T-helper 2 cell treated with Interferon-gamma antibody and Interleukin-4, amounts not matched to agents 100 ng/mL and 5 ng/mL, for 36 hours (primary cell): ENCODE measurements around the gene ATP11C. TPM values are rescaled to one million over a fixed set of nuclear protein-coding genes. Genes with fewer than 3 reads are reported as not detected.

Experiments used
- intact Hi-C: fragments of 100-400 bp; cut with micrococcal nuclease; formaldehyde crosslinking; loops from one replicate; pipeline ENCODE4 v1.15.1; 2023
- total RNA-seq: library from RNA; stranded (reverse); gene quantifications from 2 replicates; pipeline ENCODE4 v1.2.3, GENCODE V29; 2022

ATP11C gene
- total RNA-seq, 1 donor from 2014 or later: 14.7 TPM

- intact Hi-C loops: no loop called here
Measured at GRCh38 chrX:139811942-139812629, 120.8 kb downstream of the ATP11C start.

- intact Hi-C loops: no loop called here
Measured at GRCh38 chrX:139804482-139804881, 128.4 kb downstream of the ATP11C start.

DNA sequence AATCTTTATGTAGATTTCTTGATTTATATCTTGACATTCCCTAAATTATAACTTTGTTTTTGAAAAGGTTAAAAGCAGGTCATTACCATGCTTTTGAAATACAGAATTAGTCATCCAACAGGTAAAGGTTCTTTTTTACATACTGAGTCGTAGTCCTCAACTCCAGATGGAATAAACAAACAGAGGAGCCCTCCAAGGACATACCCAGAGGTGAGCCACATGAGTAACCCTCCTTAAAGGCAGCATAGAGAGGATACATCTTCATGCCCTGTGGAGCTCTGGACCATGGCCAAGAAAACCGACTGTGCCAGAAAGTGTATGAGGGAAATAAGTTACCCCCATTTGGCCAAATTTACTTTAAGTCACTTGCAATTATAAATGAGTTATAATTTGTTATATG is 129.6 kb downstream of the ATP11C start:
- intact Hi-C loops: no loop called here

DNA sequence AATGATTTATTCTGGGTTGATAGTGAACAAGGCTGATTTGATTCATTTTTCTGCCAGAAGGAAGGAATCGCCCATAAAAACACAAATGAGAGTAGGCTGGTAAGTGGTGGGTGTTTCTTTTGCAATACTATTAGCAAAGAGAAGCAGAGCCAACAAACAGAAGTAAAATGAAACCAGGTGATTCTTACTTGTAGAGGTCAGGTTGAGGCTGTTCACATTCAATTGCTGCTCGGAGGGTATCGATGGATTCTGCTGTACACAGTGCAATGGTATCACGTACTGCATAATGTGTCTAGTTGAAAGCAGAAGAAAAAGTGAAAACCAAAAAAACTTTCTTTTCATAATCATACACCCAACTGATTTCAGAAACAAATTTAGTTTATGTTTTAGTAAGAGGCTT is 130.8 kb downstream of the ATP11C start:
- intact Hi-C loops: no loop called here

- intact Hi-C loops: no loop called here
Measured at GRCh38 chrX:139801397-139801813, 131.4 kb downstream of the ATP11C start.

DNA sequence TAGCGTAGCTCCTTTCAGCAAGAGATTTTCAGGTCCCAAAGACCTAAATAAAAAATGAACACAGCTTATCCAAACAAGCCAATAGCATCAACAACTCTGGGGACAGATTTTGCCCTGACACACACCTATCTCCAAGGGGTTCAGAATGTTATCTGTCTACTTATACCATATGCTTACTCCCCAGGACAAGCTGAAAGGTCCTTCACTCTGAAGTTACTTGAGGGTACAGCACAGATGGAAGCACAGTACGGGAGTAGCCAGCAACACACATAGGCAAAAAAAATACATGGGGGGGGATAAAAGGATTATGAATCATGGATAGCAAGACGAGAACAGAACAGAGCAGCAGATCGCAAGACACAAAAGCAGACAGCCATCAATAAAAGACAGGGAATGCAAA is 134.2 kb downstream of the ATP11C start:
- intact Hi-C loops: no loop called here

GRCh38 chrX:139795196-139795595 is 137.7 kb downstream of the ATP11C start:
- intact Hi-C loops: no loop called here

- intact Hi-C loops: no loop called here
Measured at GRCh38 chrX:139787601-139788000, 145.3 kb downstream of the ATP11C start.

DNA sequence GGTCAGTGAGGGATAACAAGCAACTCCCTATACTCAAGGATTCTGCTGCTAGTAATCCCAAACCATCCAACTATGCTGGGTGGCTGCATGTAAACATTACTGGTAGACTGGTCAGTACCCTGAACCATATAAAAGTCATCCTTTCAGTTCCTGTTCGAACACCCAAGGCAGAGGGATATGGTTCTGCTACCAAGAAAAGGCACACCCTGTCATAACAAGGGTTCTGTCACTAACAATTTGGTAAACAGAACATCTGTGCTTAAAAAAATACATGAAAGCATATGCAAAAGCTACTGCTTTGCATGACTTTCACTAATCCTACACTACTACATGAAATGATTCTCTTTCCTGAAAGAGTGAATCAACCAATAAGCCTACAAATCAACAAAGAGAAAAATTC is 148.0 kb downstream of the ATP11C start:
- intact Hi-C loops: no loop called here

DNA sequence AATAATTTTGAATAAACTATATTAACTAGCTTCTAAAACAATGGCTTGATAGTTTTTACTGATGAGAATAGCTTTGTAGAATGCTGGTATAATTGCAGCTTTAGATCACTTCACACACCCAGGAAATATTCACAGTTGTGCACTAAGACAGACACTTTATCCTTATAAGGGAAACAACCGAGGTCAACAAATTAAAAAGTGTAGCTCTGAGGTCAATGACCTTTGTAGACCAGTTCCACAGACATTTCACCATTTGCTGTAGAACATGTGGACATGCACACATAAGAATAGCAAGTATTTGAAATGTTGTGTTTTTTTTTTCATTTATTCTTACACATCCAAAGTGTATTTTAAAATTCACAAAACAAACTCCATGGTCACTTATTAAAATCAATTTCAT is 148.9 kb downstream of the ATP11C start:
- intact Hi-C loops: no loop called here

- intact Hi-C loops: no loop called here
Measured at GRCh38 chrX:139783030-139783429, 149.8 kb downstream of the ATP11C start.

DNA sequence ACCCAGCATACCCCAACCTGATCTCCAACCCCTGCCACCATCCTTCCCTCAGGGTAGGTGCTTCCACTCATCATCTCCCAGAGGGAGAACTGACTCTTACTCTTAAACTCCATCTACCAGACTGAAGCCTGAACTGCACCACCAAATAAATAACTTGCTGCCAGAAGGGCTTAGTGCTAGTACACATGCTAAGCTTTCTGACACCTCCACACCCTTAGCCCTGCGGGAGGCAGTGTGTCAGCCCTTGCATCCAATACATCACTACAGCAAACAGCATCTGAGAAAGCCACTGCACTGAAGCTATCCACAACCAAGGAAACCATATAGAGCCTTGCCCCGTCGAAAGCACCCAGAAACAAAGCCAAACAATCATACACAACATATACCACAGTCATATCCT is 156.3 kb downstream of the ATP11C start:
- intact Hi-C loops: no loop called here

DNA sequence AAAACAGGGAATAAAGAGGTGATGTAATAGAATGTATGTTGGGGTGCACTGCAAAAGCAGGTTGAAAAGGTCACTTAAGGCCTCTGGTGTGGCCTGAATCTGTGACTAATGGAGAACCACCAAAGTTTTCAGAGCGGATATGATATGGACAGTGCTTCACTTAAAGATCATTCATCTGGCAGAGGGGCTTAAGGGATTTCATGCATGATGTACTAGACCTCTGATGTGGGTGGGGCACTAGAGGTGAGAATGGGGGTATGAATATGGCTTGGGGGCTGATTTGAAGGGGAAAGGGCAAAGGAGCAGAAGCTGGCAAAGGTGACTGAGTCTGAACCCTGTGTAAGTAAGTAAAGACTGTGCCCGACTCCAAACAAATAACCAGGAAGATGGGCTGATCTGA is 162.5 kb downstream of the ATP11C start:
- intact Hi-C loops: no loop called here

DNA sequence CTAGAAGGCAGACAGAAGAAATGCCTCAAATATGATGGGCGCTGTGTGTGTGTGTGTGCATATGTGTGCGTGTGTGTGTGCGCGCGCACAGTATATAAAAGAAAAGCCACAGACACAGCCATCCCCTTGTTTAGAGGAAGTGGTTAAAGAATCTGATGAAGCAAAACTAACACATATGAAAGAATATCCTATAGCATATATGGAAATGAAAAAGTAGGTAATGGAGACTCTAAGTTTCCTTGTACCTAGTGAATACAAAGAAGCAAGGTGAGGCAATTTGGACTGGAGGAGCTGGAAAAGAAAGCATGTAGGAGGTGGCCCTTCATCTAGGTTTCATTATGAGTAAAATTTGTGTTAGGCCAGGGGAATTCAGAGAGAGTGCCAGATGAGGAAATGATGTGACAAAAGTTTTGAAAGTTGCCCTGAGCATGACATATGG is 166.3 kb downstream of the ATP11C start:
- intact Hi-C loops: loop anchor here (5.0 kb wide), 1 partner anchor 166 kb away; the partner anchor contains the start of gene ATP11C

- intact Hi-C loops: no loop called here
Measured at GRCh38 chrX:139762400-139763183, 170.3 kb downstream of the ATP11C start.

DNA sequence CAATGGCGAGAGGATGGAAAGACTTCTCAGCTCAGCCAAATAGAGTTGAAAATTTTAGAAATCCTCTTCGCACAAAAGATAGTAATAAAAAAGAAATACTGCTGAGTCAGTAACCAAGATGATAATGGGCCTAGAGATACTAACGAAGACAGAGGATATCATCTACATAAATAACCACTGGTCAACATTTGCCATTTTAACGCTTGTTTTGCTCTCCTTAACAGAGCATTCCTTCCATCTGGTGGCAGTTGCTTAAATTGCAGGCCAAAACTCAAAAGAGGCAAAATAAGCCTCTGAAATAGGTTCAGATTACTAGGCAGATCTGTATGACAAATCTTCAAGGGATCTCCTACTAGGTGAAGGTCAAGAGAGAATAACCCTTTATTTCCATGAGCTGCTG is 173.2 kb downstream of the ATP11C start:
- intact Hi-C loops: no loop called here

GRCh38 chrX:139758809-139759208 is 174.0 kb downstream of the ATP11C start:
- intact Hi-C loops: no loop called here

DNA sequence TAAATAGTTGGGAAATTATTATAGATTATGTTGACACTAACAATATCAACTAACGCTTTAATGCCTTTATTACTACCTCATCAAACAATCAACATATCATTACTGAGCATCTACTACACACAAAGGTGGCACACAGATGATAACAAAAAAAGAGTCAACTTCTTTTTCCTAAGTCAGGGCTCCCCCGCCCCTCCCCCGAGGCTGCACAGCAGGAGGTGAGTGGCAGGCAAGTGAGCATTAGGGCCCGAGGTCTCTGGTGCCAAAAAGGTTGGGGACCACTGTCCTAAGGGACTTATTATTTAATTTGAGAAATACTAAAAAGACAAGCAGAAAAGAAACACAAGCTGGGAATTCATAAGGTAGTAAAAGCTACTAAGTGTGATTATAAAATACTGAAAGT is 174.6 kb downstream of the ATP11C start:
- intact Hi-C loops: no loop called here

- intact Hi-C loops: no loop called here
Measured at GRCh38 chrX:139751053-139751452, 181.8 kb downstream of the ATP11C start.

DNA sequence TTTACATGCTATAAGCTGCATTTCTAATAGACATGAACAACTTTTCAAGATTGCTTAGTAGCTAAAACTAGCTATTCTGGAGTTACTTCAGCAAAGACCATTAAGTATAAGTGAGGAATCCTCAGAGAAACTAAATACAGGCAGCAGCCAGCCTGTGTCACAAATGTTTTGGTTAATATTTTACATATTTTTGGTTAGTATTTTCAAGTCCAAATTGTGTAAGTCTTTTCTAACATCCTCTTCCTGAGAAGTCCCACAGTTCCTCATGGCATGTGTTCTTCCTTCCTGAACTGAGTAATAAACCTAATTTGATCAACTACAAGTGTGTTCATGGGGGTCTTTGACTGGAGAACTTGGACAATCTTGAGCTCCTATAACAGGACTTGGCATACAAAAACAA is 182.5 kb downstream of the ATP11C start:
- intact Hi-C loops: no loop called here

- intact Hi-C loops: loop anchor here (2.0 kb wide), 1 partner anchor 192 kb away; no protein-coding TSS in a partner anchor
Measured at GRCh38 chrX:139739138-139739537, 193.7 kb downstream of the ATP11C start.

- intact Hi-C loops: loop anchor here (2.0 kb wide), 1 partner anchor 192 kb away; no protein-coding TSS in a partner anchor
Measured at GRCh38 chrX:139738581-139738980, 194.3 kb downstream of the ATP11C start.

DNA sequence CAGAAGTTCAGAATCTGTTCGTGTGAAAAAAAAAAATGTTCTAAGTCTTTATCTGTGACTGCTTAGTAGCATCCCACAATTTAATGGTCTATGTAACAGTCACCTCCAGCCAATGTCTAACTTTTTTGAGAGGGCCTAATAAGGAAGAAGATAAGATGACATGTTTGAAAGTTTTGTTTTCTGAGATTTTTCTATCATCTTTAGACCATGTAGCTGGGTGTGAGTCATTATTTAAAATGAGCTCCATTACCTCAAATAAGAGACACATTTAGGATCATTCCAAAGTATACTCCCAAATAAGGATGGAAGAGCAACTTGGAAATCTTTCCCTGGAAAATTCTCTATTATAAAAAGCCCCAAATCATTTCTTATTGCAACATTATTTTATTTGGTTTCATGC is 196.7 kb downstream of the ATP11C start:
- intact Hi-C loops: no loop called here
